ENCODE data around the gene ST3GAL6. TPM values are rescaled to one million over a fixed set of nuclear protein-coding genes. Genes with fewer than 3 reads are reported as not detected.
A peak's percentile ranks its signal among the peaks of the same experiment; 100 is the strongest.

ST3GAL6 gene, protein sequence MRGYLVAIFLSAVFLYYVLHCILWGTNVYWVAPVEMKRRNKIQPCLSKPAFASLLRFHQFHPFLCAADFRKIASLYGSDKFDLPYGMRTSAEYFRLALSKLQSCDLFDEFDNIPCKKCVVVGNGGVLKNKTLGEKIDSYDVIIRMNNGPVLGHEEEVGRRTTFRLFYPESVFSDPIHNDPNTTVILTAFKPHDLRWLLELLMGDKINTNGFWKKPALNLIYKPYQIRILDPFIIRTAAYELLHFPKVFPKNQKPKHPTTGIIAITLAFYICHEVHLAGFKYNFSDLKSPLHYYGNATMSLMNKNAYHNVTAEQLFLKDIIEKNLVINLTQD
- 39.2 and 43.0 TPM in 2 replicates for polyA plus RNA-seq (2014; cell fraction: cytosol; rRNA removed)
- polyA plus RNA-seq (2014; cell fraction: nucleus; rRNA removed) = 52.6 and 56.4 TPM in 2 replicates

DNA sequence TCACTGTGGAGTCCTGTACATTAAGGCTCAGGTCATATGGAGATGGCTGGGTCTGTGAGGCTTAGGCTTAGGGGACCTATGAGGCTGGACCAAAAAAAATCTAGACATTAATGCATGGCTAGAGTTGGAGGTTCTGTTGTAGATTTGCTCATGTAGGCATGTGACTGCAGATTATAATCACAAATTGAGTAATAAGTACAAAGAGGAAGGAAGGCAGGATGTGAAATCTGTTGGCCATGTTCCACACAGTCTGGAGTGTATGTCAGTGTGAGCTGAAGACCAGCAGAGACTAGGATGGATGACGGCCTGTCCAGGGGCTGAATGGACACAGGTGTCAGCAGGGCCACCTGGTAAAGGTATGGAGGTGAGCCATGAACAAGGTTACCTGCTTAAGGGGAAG, at the start of gene ST3GAL6:
ST3GAL6 (plus strand) TSS at position 265 of the 400 bp plus-strand sequence. CDS start 5,101 bp downstream, outside the sequence.
- DNase-seq (ENCODE audit: low spot score) = no peak

DNA sequence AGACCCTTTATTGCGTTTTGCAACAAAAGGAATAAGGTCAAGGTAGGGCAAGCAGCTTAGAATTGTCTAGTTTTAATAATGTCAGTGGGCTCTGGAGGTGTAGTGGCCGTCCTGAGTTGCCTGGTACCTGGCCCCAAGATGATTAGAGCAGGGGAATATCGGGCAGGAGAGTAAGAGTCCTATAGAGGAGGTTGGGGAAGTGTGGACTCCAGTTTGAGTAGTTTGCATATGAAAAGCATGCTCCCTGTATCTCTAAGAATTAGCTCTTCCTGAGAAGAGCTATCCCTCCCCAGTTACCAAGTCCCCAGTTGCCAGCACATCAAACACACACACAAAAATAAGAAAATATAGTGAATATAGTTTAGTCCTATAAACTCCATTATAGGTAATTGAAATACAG, 49.2 kb upstream of the ST3GAL6 start:
- no peak for DNase-seq (ENCODE audit: low spot score)

DNA sequence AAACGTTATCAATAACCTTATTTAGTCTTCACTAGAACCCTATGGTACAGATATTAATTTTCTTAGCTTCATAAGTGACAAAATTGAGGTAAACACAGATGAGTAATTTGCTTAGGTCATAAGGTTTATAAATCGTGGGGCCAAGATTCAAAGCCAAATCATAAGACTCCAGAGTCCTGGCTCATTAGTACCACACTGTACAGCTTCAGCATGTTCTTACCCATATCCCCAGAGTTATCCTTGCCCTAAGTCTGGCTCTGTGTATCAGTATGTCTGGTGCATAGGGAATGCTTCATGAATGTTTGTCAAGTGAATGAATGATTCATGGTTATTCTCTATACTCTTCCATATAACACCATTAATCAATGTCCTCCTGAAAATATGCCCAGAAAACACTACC, 45.6 kb upstream of the ST3GAL6 start:
- no peak for DNase-seq (ENCODE audit: low spot score)

DNA sequence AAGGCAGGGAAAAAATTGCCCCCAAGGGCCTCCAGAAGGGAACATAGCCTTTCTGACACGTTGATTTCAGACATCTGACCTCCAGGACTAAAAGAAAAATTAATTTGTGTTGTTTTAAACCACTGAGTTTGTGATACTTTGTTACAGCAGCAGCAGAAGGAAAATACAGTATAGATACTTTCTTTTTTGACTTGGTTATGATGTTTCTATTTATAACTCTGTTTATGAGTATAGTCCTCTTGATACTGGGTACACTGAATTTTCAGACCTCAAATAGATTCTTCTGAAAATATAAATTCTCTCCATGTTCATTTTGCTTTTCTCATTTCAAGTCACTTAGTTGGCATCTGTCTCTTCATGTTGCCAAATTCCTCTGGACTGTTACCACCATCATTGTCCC, 44.4 kb upstream of the ST3GAL6 start:
- no peak for DNase-seq (ENCODE audit: low spot score)

DNA sequence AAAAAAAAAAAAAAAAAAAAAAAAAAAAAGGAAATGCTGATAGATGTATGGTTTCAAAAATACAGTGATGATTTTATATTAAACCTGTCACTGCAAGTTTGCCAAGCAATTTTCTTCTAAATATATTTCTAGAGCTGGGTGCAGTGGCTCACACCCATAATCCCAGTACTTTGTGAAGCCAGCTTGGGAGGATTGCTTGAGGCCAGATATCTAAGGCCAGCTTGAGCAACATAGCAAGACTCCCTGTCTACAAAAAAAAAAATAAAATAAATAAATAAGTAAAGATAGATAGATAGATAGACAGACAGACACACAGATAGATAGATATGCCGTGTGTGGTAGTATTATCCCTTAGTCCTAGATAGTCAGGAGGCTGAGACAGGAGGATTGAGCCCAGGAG, 41.4 kb upstream of the ST3GAL6 start:
- DNase-seq (ENCODE audit: low spot score) = no peak

DNA sequence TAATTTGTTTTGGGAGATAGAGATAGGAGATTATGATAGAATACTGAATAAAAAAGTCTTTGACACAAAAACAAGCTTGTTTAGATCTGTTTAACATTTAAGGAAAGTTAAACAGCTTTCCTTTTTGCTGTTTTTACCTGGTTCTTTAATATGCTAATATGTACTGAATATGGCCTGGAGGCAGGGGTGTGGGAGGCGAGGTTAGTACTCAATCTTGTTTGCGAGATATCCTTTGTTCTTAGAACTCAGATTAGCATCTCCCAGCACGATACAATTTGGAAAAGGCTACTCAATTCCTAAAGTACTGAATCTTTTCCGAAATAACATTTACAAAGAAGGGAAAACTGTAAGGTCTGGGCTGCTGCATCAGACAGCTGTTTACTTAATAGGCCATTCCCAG, 40.8 kb upstream of the ST3GAL6 start:
- no peak for DNase-seq (ENCODE audit: low spot score)

DNA sequence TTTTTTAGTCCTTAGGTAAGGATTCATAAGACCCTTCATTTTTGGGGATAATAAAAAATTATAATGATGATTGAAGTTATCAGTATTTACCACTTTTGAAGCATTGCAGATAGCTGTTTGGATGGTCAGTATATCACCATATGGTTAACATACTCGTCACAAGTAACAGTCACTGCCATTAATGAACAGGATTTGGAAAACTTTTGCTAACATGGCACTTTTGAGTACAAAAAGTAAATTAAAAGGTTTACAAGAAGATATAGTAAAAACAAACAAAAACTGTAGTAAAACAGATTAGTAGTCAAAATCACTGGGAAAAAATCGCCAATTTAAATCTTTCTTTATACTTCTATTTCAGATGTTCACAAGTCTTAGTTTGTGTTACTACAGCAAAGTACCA, 37.8 kb upstream of the ST3GAL6 start:
- no peak for DNase-seq (ENCODE audit: low spot score)

DNA sequence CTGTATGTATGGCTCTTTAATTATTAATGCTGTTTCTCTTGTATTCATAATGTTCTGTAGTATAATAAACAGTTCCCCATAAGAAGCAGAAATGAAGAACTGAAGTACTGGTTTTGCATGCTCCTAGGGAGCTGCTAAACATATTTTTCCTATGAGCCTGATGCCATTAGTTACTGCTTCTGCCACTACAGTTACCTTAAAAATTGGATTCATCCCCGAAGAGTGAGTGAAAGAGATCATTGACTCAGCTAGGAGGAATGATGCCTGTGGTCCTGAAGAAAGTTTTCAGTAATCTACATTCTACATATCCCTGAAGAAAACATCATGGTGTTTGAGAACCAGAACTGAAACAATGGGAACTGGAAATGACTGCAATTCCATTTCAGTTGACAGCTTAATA, 37.1 kb upstream of the ST3GAL6 start:
- DNase-seq (ENCODE audit: low spot score) = no peak

DNA sequence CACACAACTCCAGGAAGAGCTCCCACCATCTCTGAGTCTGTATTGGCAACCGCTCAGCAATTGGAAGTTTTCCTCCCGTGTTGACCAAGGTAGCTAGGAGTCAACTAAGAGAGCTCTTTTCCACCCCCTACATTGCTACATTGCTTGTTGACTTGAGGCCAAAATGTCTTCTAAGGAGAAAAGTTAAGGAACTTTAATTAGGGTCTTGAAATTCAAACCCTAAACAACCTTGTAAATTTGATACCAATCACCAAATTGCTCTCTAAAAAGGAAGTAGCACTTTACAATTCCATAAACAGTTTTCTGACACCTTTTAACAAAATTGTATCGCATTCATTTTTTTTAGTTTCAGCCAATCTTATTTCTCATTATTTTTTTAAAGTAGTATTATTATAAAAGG, 35.5 kb upstream of the ST3GAL6 start:
- DNase-seq (ENCODE audit: low spot score) = no peak

DNA sequence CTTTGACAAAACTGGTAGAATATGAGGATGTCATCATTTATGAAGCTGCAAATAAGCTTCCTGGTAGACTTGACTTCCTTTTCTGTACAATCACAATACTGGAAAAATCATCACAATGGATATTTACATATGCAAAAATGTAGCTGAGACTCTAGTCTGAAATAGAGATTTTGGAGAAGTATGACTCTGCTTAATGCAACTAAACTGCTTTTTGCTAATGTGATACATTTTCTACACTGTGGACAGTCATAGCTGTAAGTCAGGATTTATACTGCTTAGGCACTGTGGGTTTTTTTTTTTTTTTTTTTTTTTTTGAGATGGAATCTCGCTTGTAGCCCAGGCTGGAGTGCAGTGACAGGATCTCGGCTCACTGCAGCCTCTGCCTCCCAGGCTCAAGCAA, 34.5 kb upstream of the ST3GAL6 start:
- no peak for DNase-seq (ENCODE audit: low spot score)

DNA sequence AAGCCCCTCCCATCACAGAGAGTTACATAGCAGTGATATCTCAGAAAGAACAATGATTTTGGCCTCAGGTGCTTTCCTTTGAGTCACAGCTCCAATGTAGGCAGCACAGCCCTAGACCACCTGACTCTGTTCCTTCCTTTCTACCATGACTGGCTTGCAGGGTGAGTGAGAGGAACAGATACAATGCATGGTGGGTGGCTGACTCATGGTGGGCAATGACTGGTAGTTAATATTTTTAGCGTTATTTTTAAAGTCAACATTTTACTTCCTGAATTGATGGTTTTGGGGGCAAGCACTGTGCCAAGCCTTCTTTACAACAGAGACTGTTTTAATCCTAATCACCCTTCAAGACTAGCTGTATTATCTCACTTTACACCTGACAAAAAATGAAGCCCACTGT, 32.8 kb upstream of the ST3GAL6 start:
- no peak for DNase-seq (ENCODE audit: low spot score)

DNA sequence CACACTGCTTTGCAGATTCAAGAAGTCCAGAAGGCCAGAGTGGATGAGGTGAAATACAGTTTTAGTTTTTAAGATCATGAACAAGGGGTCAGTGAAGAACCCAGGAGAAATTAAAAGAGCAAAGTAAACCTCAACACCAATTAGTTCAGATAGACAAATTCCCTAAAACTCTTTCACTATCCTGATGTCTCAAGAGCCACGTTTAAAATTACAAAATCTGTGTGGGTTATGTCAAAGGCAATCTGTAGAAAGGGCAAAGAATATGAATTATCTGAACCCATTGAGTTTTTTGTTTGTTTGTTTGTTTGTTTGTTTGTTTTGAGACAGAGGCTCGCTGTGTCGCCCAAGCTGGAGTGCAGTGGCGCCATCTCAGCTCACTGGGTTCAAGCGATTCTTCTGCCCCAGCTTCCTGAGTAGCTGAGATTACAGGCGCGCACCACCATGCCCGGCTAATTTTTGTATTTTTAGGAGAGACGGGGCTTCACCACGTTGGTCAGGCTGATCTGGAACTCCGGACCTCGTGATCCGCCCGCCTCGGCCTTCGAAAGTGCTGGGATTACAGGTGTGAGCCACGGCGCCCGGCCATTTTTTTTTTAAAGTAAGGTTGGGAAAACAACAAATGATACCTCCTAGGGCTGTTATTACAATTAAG, 32.1 kb upstream of the ST3GAL6 start:
- no peak for DNase-seq (ENCODE audit: low spot score)

DNA sequence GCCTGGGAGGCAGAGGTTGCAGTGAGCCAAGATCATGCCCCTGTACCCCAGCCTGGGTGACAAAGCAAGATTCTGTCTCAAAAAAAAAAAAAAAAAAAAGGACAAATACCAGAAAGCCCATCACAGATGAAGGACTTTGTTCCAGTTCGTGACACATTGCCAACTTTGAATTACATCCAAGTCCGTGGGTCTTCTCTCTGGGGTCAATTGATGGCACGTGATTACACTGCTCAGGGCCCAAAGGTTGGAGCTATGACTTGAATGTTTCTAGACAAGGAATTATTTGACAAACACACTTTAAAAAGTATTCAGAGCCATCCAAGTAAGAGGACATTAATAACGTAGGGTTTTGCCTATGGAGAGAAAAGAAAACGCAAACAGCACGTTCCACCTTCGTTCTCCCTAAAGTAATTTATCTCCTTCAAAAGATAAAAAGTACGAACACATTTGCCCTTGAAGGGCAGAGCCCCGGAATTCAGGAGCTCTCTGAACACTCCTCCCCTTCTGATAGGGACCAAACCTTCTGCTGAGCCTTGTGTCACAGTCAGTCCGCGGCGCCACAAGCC, 31.3 kb upstream of the ST3GAL6 start:
- DNase-seq (ENCODE audit: low spot score) = peak; percentile 18

DNA sequence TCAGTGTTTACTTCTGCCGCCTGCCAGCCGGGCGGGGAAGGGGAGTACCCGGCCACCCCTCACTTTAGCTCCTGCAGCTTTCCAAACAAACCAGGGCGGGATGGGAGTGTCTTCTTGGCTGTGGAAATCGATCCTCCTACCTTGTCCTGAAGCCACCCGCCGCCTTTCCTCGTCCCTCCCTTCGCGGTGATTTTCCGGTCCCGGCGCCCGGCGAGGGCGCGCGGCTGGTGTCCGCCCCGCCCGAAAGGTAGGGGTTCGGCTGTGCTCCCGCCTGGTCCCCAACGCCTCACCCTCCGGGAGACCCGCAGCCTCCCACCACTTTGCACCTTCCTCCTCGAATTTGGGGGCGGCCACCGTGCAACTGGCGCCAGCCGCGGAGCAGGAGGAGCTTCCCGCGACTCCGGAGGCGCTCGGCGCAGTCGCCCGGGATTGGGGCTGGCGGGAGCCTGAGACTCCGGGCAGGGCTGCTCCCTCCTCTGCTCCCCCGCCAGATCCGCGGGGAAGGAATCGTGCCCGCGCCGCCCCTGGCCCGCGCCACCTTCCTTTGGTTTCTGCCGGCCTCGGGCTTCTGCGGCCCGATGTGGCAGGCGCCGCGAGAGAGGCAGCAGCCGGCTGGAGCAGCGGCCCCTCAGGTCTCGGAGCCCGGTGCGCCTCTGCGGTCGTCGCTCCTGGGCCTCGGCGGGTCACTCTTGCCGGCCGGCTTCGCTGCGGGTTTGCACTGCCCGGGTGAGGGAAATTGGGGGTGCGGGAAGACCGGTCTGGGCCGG, 30.7 kb upstream of the ST3GAL6 start:
- DNase-seq (ENCODE audit: low spot score) = peak; percentile 75

DNA sequence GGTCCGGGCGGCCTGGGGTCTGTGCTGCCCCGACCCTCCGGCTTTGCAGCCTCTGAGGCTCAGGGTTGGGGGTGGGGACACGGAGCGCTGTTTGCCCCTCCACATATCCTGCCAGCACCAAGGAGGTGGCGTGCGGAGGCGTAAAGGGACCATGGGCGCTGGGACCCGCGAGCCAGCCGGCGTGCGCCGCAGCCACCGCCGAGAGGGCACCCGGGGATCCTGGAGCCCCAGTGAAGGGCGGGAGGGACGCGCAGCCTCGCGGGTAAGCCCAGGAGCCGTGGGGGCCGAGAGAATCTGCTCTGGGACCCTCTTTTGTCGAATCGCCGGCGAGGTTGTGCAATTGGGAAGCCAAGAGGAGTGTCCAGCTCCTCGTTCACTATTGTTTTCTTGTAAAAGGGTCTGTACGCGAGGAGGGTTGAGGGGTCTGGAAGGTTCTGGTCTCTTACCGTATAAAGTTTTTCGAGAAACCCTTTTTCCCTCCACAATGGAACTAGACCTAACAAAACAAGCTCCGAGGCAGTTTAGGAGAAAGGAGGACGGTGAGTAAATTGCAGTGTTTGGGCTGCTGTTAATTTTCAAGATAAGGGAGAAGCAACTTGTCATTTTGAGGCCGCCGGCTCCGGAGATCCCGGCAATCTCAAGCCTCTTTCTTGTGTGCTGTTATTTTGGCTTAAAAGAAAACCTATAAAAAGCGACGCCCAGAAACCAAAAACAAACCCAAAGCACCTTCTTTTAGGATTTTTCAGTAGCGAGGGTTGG, 29.9 kb upstream of the ST3GAL6 start:
- peak; percentile 54 for DNase-seq (ENCODE audit: low spot score)

DNA sequence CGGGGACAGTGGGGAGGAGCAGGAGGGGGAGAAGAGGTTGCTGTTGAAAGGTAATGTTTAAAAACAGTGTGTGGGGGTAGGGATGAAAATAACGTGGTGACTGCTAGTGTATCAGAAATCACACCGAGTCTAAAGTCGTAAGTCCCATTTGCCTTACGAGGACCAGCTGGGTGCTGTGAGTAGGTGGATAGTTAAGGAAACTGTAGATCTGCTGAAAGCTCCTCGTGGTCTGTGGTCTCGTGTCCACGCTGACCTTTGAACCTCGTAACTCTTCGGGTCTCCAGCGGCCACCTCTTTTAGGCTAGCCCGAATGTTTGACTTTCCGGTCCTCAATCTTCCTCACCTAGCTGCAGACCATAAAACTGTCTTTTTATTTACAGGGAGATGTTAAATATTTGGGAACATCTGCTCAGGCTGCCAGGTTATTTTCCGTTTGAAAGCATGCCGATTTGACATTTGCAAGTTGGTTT, 29.3 kb upstream of the ST3GAL6 start:
- peak; percentile 48 for DNase-seq (ENCODE audit: low spot score)

DNA sequence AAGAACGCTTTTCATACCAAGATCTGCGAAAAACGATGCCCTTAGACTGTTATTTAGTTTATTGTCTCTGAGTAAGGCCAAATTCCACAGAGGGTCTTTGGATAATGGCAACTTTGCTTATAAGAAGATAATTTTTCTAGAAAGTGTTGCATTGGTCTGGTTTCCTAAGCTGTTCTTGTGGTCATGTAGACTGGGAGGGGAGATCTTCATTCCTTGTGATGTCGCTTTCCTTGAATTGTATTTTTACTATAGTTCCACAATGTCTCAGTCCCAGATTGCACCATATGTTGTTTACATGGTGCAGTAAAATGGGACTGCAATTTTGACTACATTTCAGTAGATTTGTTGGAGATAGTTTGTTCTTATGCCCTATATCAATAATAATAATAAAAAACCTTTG, 28.8 kb upstream of the ST3GAL6 start:
- DNase-seq (ENCODE audit: low spot score) = peak; percentile 33

DNA sequence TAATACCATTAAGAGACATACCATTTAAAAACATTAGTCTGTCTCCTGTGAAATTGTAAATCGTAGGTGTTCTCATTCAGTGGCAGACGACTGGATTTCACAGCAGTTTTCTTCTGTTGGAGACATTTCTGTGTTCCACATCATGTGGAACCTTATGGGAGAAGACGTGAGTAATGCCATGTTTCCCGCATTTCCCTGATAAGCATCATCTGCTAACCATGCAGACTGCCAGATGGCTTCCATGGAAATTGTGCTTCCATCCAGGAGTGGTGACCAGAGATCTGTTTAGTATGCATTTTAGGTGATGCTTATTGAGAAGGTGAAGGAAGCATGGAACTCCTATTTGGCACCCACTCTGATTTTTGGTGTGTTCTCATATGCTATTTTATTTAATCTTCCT, 28.4 kb upstream of the ST3GAL6 start:
- peak; percentile 87 for DNase-seq (ENCODE audit: low spot score)

DNA sequence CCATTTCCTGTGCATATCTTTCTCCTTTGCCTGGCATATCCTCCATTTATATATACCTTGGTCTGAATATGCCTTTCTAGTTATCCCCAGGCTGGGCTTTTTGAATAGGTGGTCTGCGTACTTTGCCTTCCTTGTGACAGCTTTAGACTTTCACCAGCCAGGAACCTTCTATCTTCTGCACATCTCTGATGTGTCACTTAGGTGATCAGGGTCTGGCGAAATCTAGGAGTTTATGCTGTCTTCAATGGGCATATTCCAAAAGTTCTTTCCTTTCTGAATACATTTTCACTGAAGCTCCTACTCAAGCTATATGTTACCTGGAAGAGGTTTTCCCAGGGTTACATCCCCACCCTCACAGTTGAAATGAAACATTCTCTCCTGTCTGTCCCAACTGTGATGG, 27.8 kb upstream of the ST3GAL6 start:
- DNase-seq (ENCODE audit: low spot score) = no peak

DNA sequence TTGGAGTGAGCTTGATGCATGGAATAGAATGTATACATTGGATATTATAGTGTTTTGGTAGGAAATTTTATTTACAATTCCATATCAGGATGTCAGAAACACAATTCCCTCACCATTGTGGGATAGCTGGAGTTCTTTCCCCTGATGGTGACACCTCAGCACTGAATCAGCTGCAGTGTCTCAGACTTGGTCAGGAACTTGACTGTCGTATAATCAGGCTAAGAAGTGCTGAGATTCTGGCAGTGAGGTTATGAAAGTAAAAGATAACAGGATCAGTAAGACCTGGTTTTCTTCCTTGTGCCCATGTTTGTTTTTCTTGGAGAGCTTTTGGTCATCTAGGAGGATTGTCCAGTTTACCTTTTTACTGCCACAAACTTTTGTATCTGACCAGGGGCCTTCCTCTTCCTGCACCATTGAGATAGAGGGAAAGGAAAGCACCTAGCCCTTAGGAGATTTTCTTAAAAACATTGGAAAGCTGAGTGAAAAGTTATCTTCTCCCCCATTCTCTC, 27.3 kb upstream of the ST3GAL6 start:
- no peak for DNase-seq (ENCODE audit: low spot score)

DNA sequence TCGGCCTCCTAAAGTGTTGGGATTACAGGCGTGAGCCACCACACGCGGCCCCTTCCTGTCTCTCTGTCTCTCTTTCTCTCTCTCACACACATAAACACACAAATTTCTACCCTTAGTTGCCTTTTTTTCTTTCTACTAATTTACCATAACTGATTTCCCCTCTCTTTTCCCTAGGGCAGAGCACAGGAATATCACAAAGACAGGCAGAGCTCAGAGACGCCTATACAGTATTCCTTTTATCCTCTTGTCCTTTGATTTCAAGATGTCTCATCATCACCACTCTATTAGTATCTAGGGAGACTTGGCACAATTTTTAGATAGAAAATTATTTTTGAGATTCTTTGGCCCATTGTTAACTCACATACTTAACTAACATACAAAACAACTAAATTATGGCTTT, 25.8 kb upstream of the ST3GAL6 start:
- DNase-seq (ENCODE audit: low spot score) = no peak

All from SK-N-DZ (cell line).